HG02938 (cell line): ENCODE measurements around the gene SNRNP25.

ENCODE experiments used
- ATAC-seq: cut with Tn5 transposase; IDR thresholded peaks from one replicate; pipeline ENCODE4 v1.9.1; 2021; ENCODE audit warnings: mild to moderate bottlenecking, moderate library complexity; ENCODE audit not compliant: unreplicated experiment

Gene SNRNP25

GRCh38 chr16:77273-77806, 23.7 kb downstream of the SNRNP25 start:
- ATAC-seq: peak; percentile 21

GRCh38 chr16:77807-78443, 24.3 kb downstream of the SNRNP25 start, which contains the start of gene MPG:
Gene MPG, plus strand, starts transcription at chr16:78225. Its CDS starts 85 bp downstream, at chr16:78310.
- ATAC-seq: peak; percentile 65

GRCh38 chr16:78444-79150, 25.0 kb downstream of the SNRNP25 start:
- ATAC-seq: no peak

GRCh38 chr16:79151-80054, 25.8 kb downstream of the SNRNP25 start:
- no peak for ATAC-seq

- ATAC-seq: no peak
Observed at GRCh38 chr16:83060-83603, 29.5 kb downstream of the SNRNP25 start.

- no peak for ATAC-seq
Observed at GRCh38 chr16:83781-84615, 30.4 kb downstream of the SNRNP25 start.

- peak; percentile 63 for ATAC-seq
Observed at GRCh38 chr16:84718-85406, 31.2 kb downstream of the SNRNP25 start.

- no peak for ATAC-seq
Observed at GRCh38 chr16:85407-85782, 31.8 kb downstream of the SNRNP25 start.

- no peak for ATAC-seq
Observed at GRCh38 chr16:85865-86264, 32.2 kb downstream of the SNRNP25 start.

GRCh38 chr16:86483-86952, 32.9 kb downstream of the SNRNP25 start:
- ATAC-seq: no peak

- ATAC-seq: no peak
Observed at GRCh38 chr16:88613-89012, 35.0 kb downstream of the SNRNP25 start.

GRCh38 chr16:89391-90302, 36.0 kb downstream of the SNRNP25 start:
- no peak for ATAC-seq

GRCh38 chr16:91484-91883, 37.9 kb downstream of the SNRNP25 start:
- no peak for ATAC-seq

- ATAC-seq: no peak
Observed at GRCh38 chr16:92431-93339, 39.1 kb downstream of the SNRNP25 start.

- no peak for ATAC-seq
Observed at GRCh38 chr16:94918-95265, 41.3 kb downstream of the SNRNP25 start.

- ATAC-seq: peak; percentile 58
Observed at GRCh38 chr16:96935-97381, 43.3 kb downstream of the SNRNP25 start.

- no peak for ATAC-seq
Observed at GRCh38 chr16:97822-98221, 44.2 kb downstream of the SNRNP25 start.
